K562 (cell line): ENCODE results near the gene HYAL3. TPM values are rescaled to one million over a fixed set of nuclear protein-coding genes. Genes with fewer than 3 reads are reported as not detected.

Experiments
- ARID3B ChIP-seq: fragments of 250-450 bp; sonication (Bioruptor Pico); IDR thresholded peaks from 2 replicates; pipeline ENCODE4 v1.4.0; 2020; ENCODE audit warnings: borderline replicate concordance
- BCLAF1 ChIP-seq, 2 experiments: fragments of 450-650 bp in 1 of 2; IDR thresholded peaks; 2 replicates each; pipeline ENCODE4 v1.6.1; 2011 to 2017; ENCODE audit warnings: low read depth in 2 of 2, antibody characterized with exemption in 1 of 2, borderline replicate concordance in 1 of 2, low read length in 1 of 2, mild to moderate bottlenecking in 1 of 2, mixed read lengths in 1 of 2; ENCODE audit not compliant: control insufficient read depth in 1 of 2
- C11orf30 ChIP-seq: fragments of 450-650 bp; IDR thresholded peaks from 2 replicates; pipeline ENCODE4 v1.6.1; 2016; ENCODE audit warnings: low read depth, mild to moderate bottlenecking
- EP400 ChIP-seq: fragments of 450-650 bp; IDR thresholded peaks from 2 replicates; pipeline ENCODE4 v1.6.1; 2017; ENCODE audit warnings: antibody characterized with exemption, mild to moderate bottlenecking, moderate library complexity
- FOXJ3 ChIP-seq: sonication (generic); formaldehyde crosslinking; IDR thresholded peaks from 2 replicates; pipeline ENCODE4 v1.4.0; 2020; ENCODE audit warnings: mild to moderate bottlenecking, missing genetic modification reagents
- HNRNPH1 ChIP-seq: fragments of 200-400 bp; formaldehyde crosslinking; optimal IDR thresholded peaks from 2 replicates; pipeline ENCODE3; 2017; ENCODE audit warnings: low read depth, mild to moderate bottlenecking, low read length, moderate library complexity
- NCOA2 ChIP-seq, 2 experiments: fragments of 450-650 bp; IDR thresholded peaks; 2 replicates each; pipeline ENCODE4 v1.6.1; 2018; ENCODE audit warnings: mild to moderate bottlenecking in 2 of 2, moderate library complexity in 1 of 2; ENCODE audit not compliant: partially characterized antibody in 2 of 2
- PHB2 ChIP-seq: fragments of 450-650 bp; IDR thresholded peaks from 2 replicates; pipeline ENCODE4 v1.6.1; 2017; ENCODE audit warnings: low read depth
- PHF8 ChIP-seq: fragments of 200-600 bp; sonication (generic); IDR thresholded peaks from 2 replicates; pipeline ENCODE4 v1.6.1; 2012; ENCODE audit warnings: mixed run types, mild to moderate bottlenecking, inconsistent platforms, low read length, moderate library complexity, borderline replicate concordance
- PYGO2 ChIP-seq: fragments of 450-650 bp; IDR thresholded peaks from 2 replicates; pipeline ENCODE4 v1.6.1; 2016; ENCODE audit warnings: mild to moderate bottlenecking, missing genetic modification characterization, moderate library complexity, missing compliant biosample characterization
- RNF219 ChIP-seq: fragments of 250-450 bp; sonication (Bioruptor Pico); IDR thresholded peaks from 2 replicates; pipeline ENCODE4 v1.5.0; 2022; ENCODE audit warnings: mild to moderate bottlenecking
- SNRNP70 ChIP-seq: fragments of 200-400 bp; formaldehyde crosslinking; optimal IDR thresholded peaks from 2 replicates; pipeline ENCODE3; 2017; ENCODE audit warnings: low read depth, low read length
- TRIM25 ChIP-seq: fragments of 450-650 bp; IDR thresholded peaks from 2 replicates; pipeline ENCODE4 v1.7.0; 2016; ENCODE audit warnings: borderline replicate concordance
- ZNF280B ChIP-seq: fragments of 250-450 bp; sonication (Bioruptor Pico); IDR thresholded peaks from 2 replicates; pipeline ENCODE4 v1.5.1; 2021; ENCODE audit warnings: mild to moderate bottlenecking
- ZNF444 ChIP-seq: fragments of 250-450 bp; sonication (Bioruptor Pico); IDR thresholded peaks from 2 replicates; pipeline ENCODE4 v1.4.0; 2020; ENCODE audit warnings: mild to moderate bottlenecking, moderate library complexity
- polyA plus RNA-seq, 8 experiments: library from polyadenylated mRNA; depleted of rRNA in 4 of 8; stranded (reverse) in 5 of 8; unstranded in 3 of 8; fragments of >200 nt; fragmentation: Nextera tagmentation in 2 of 8; fragmentation: Illumina TruSeq in 1 of 8; extraction: Ambion mirVana in 2 of 8; extraction: Trizol in 1 of 8; gene quantifications; 2 replicates each; pipeline versions ENCODE4 v1.2.1 to v1.2.3, GENCODE V29; 2011 to 2014; ENCODE audit warnings: inconsistent platforms in 1 of 8, missing spikeins in 1 of 8
- total RNA-seq, 7 experiments: library from RNA; depleted of rRNA in 6 of 7; stranded (reverse); fragments of >200 nt in 6 of 7; fragmentation: Illumina TruSeq in 2 of 7; extraction: Trizol in 2 of 7; gene quantifications; 2 replicates each; pipeline versions ENCODE4 v1.2.1 to v1.2.3, GENCODE V29; 2011 to 2021; ENCODE audit warnings: low replicate concordance in 1 of 7

HYAL3 gene
- total and polyA plus RNA-seq, 9 of the 15 experiments (the other 6 are each of a cell fraction or from before 2014, with no cell fraction given): 0.38 to 9.1 (median 6.8) TPM

GRCh38 chr3:50327943-50328691, 28.9 kb upstream of the HYAL3 start, which contains the start of gene TUSC2 (continued):
- TF ChIP-seq ARID3B (no peak), C11orf30 (peak; percentile 90), FOXJ3 (CRISPR knock-in tag) (no peak), TRIM25 (no peak), RNF219 (no peak), PYGO2 (no peak), SNRNP70 (no peak), EP400 (peak; percentile 40; the same call in 1 of the 2 replicates), HNRNPH1 (no peak), PHF8 (peak; percentile 73; the same call in 1 of the 2 replicates), BCLAF1 (IDR thresholded peaks at IDR 0.05; ENCODE audit: borderline replicate concordance in 1 of 2, control insufficient read depth in 1 of 2, low read depth in 2 of 2, low read length in 1 of 2) (no peak), ZNF444 (CRISPR knock-in tag) (no peak), ZNF280B (no peak), PHB2 (no peak), NCOA2 (IDR thresholded peaks at IDR 0.05; ENCODE audit: partially characterized antibody in 2 of 2) (no peak)
